ENCODE results near the gene CYSTM1. TPM values are rescaled to one million over a fixed set of nuclear protein-coding genes. Genes with fewer than 3 reads are reported as not detected.

CYSTM1 gene
- total RNA-seq, 2 experiments from 2014 or later = 21.4 to 36.7 TPM

DNA sequence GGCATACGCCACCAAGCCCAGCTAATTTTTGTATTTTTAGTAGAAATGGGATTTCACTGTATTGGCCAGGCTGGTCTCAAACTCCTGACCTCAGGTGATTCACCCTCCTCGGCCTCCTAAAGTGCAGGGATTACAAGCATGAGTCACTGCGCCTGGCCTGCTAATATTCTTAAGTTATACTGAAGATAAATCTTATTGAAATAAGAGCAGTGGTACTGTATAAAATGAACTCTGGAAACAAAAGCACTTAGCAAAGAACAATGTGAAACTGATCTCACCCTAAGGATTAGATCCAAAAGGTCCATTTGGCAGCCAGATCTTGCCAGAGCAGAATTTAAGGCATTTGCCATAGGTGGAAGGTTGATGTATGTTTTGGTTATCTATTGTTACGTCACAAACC lies 27.1 kb downstream of the CYSTM1 start:
- H3K79me2 ChIP-seq (ENCODE audit: insufficient read depth, low read depth, low read length) = no peaks in the 10 kb centered on the region
- no peak for DNase-seq (ENCODE audit: low spot score)
- H3K9me3 ChIP-seq (ENCODE audit: low read length) = no peaks in the 10 kb centered on the region
- no peak overlapping the region for H2AFZ ChIP-seq (ENCODE audit: low read length)
- intact Hi-C loops (cut with micrococcal nuclease; ENCODE audit: unreplicated experiment) = no loop called here
- no peak overlapping the region for H3K4me3 ChIP-seq (ENCODE audit: low read depth, low read length, poor library complexity, severe bottlenecking)
- no peaks in the 10 kb centered on the region for H4K20me1 ChIP-seq (ENCODE audit: insufficient read depth, low read length)
- TF ChIP-seq CTCF (conservative IDR thresholded peaks at IDR 0.05; ENCODE audit: low read length) (no peak), EZH2phosphoT487 (IDR thresholded peaks at IDR 0.05; ENCODE audit: borderline replicate concordance, low read depth, low read length) (no peak)
- no TSS peak for BruUV-seq (replicated peaks)
- H3K27ac ChIP-seq (ENCODE audit: low read depth, low read length, poor library complexity, severe bottlenecking) = no peak overlapping the region
- H3K4me2 ChIP-seq (ENCODE audit: low read length) = no peak overlapping the region
- H3K36me3 ChIP-seq (ENCODE audit: insufficient read depth, low read length) = no peaks in the 10 kb centered on the region
- H3K4me1 ChIP-seq (ENCODE audit: insufficient read depth, low read length, poor library complexity, severe bottlenecking) = no peaks in the 10 kb centered on the region
- ChIA-PET CTCF (ENCODE audit: unreplicated experiment) (no interaction called here), POLR2A (no interaction called here)
- H3K9me2 ChIP-seq (ENCODE audit: insufficient read depth, low read length) = no peaks in the 10 kb centered on the region

GRCh38 chr5:140202610-140203009 lies 27.6 kb downstream of the CYSTM1 start:
- H3K36me3 ChIP-seq (ENCODE audit: insufficient read depth, low read length) = no peaks in the 10 kb centered on the region
- DNase-seq (ENCODE audit: low spot score) = no peak
- no peak overlapping the region for H3K27ac ChIP-seq (ENCODE audit: low read depth, low read length, poor library complexity, severe bottlenecking)
- POLR2A ChIA-PET = no interaction called here
- CTCF ChIA-PET (ENCODE audit: unreplicated experiment) = no interaction called here
- no peak overlapping the region for H3K4me2 ChIP-seq (ENCODE audit: low read length)
- intact Hi-C loops (cut with micrococcal nuclease; ENCODE audit: unreplicated experiment) = no loop called here
- no peak for TF ChIP-seq EZH2phosphoT487 (IDR thresholded peaks at IDR 0.05; ENCODE audit: borderline replicate concordance, low read depth, low read length)
- TF ChIP-seq CTCF (conservative IDR thresholded peaks at IDR 0.05; ENCODE audit: low read length) = no peak
- no peaks in the 10 kb centered on the region for H3K9me2 ChIP-seq (ENCODE audit: insufficient read depth, low read length)
- no TSS peak for BruUV-seq (replicated peaks)
- no peak overlapping the region for H2AFZ ChIP-seq (ENCODE audit: low read length)
- no peak overlapping the region for H3K4me3 ChIP-seq (ENCODE audit: low read depth, low read length, poor library complexity, severe bottlenecking)
- H3K79me2 ChIP-seq (ENCODE audit: insufficient read depth, low read depth, low read length) = no peaks in the 10 kb centered on the region
- H4K20me1 ChIP-seq (ENCODE audit: insufficient read depth, low read length) = no peaks in the 10 kb centered on the region
- no peaks in the 10 kb centered on the region for H3K4me1 ChIP-seq (ENCODE audit: insufficient read depth, low read length, poor library complexity, severe bottlenecking)
- H3K9me3 ChIP-seq (ENCODE audit: low read length) = no peaks in the 10 kb centered on the region

- no peaks in the 10 kb centered on the region for H3K4me1 ChIP-seq (ENCODE audit: insufficient read depth, low read length, poor library complexity, severe bottlenecking)
- no peak overlapping the region for H3K4me3 ChIP-seq (ENCODE audit: low read depth, low read length, poor library complexity, severe bottlenecking)
- H3K27ac ChIP-seq (ENCODE audit: low read depth, low read length, poor library complexity, severe bottlenecking) = no peak overlapping the region
- no peaks in the 10 kb centered on the region for H4K20me1 ChIP-seq (ENCODE audit: insufficient read depth, low read length)
- no peak overlapping the region for H2AFZ ChIP-seq (ENCODE audit: low read length)
- no TSS peak for BruUV-seq (replicated peaks)
- H3K9me3 ChIP-seq (ENCODE audit: low read length) = no peaks in the 10 kb centered on the region
- H3K79me2 ChIP-seq (ENCODE audit: insufficient read depth, low read depth, low read length) = no peaks in the 10 kb centered on the region
- no peak for TF ChIP-seq CTCF (conservative IDR thresholded peaks at IDR 0.05; ENCODE audit: low read length)
- no peak for TF ChIP-seq EZH2phosphoT487 (IDR thresholded peaks at IDR 0.05; ENCODE audit: borderline replicate concordance, low read depth, low read length)
- ChIA-PET CTCF (ENCODE audit: unreplicated experiment) (no interaction called here), POLR2A (no interaction called here)
- H3K4me2 ChIP-seq (ENCODE audit: low read length) = no peak overlapping the region
- H3K9me2 ChIP-seq (ENCODE audit: insufficient read depth, low read length) = no peaks in the 10 kb centered on the region
- H3K36me3 ChIP-seq (ENCODE audit: insufficient read depth, low read length) = no peaks in the 10 kb centered on the region
- no peak for DNase-seq (ENCODE audit: low spot score)
- intact Hi-C loops (cut with micrococcal nuclease; ENCODE audit: unreplicated experiment) = no loop called here
These were observed 30.2 kb downstream of the CYSTM1 start for GRCh38 chr5:140205216-140205615.
